Forelimb muscle (tissue), 1 donor: Measurements from ENCODE around the gene PPP6C. TPM values are rescaled to one million over a fixed set of nuclear protein-coding genes. Genes with fewer than 3 reads are reported as not detected.
"Not testable (repeated sequence)": the region's sequence is repeated elsewhere in the genome, so short reads cannot be mapped to it uniquely, and the experiment has no call there.

Source experiments
- DNase-seq: peaks from one replicate; pipeline ENCODE4 v3.0.0-alpha.2; 2013; ENCODE audit warnings: low read depth
- polyA plus RNA-seq: library from polyadenylated mRNA; unstranded; fragments of 120-200 nt; gene quantifications from one replicate; pipeline ENCODE4 v1.2.1, GENCODE V29; 2013; ENCODE audit not compliant: insufficient read length

PPP6C gene
- 34.0 TPM for polyA plus RNA-seq

DNA sequence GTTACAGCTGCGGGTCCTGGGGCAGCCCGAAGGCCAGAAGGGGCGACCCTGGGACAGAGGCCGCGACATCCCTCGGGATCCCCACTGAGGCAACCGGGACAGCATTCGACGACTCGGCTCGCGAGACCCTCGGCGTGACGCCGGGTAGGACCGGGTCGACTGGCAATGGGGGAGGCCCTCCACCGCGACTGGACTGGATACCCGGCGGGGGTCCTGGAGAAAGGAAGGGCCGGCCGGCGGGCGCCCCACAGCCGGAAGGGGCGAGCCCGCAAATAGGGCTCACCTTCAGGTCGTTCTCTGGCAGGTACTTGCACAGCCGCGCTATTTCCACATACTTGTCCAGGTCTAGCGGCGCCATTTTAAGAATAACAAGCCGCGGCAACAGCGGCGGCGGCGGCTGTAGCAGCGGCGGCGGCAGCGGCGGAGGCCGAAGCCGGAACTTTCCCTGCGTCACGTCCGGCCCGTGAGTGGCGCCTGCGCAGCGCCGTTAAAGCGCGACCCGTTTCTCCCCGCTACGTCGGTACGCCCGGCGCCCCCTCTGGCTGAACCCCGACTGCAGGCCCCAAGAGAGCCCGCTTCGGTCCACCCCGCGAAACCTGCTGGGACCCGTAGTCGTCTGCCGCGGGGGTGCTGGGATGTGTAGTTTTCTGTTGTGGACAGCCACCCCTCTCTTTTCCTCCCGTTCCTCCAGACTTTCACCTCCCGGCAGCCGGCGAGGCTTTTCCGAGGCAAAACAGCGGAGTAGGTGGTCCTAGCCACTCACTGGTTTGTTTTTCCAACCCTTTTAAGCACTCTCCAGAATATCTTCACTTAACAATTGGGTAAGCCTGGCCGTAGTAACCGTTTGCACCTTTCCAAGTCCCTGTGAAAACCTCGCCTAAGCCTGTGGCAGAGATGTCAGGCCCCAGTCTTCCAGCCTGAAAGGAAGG, at the start of gene PPP6C:
TSS of gene PPP6C (minus strand) at position 443 of the 929 bp plus-strand sequence. CDS start at position 358, 85 bp downstream.
- DNase-seq = peak; percentile 90

DNA sequence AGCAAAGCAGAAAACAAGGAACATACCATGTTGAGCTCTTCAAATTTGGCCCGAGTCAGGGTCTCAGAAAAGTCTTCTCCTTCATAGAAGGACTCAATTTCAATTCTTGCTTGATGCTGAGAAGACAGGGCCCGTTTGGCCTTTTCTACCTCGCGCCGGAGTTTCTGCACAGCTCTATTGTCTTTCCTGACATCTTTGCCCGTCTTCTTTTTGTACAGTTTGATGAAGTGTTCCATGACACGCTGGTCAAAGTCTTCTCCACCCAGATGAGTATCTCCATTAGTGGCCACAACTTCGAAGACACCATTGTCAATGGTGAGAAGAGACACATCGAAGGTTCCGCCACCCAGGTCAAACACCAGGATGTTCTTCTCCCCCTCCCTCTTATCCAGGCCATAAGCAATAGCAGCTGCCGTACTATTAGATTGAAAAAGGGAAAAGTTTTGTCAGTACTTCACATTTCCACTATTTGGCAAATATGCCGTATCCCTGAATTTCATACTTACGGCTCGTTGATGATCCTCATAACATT, 49.4 kb upstream of the PPP6C start:
- DNase-seq = no peak

DNA sequence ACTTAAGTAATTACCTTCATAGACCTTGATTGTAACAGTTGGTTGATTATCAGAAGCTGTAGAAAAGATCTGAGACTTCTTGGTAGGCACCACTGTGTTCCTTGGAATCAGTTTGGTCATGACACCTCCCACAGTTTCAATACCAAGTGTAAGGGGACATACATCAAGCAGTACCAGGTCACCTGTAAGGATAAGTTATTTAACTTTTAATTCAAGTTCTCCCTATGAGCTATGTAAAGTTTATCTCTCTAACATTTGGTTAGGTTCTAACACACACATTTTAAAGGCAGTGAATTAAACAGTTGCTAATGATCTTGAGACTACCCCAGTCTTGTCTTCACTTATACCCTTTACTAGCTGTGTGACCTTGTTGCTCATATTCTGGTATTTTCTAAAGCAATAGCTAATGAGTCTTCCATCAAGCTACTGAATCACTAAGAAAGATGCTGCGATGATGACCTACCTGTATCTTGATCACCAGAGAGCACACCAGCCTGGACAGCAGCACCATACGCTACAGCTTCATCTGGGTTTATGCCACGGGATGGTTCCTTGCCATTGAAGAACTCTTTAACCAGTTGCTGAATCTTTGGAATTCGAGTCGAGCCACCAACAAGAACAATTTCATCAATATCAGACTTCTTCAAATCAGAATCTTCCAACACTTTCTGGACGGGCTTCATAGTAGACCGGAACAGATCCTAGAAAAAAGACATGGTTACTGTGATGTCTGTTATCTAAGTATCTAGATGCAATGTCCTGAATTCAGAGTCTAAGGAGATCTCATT, 48.7 kb upstream of the PPP6C start:
- DNase-seq = no peak

DNA sequence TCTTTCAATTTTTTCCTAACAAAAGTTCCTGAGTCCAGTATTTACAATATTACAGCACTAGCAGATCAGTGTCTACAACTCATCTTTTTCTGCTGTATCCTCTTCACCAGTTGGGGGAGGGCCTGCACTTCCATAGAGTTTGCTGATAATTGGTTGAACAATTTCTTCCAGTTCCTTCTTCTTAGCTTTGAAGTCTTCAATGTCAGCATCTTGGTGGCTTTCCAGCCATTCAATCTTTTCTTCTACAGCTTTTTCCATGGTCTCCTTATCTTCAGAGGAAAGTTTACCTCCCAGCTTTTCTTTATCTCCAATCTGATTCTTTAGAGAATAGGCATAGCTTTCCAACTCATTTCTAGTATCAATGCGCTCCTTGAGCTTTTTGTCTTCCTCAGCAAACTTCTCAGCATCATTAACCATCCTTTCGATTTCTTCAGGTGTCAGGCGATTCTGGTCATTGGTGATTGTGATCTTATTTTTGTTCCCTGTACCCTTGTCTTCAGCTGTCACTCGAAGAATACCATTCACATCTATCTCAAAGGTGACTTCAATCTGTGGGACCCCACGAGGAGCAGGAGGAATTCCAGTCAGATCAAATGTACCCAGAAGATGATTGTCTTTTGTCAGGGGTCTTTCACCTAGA, 47.0 kb upstream of the PPP6C start:
- not testable (repeated sequence) for DNase-seq

DNA sequence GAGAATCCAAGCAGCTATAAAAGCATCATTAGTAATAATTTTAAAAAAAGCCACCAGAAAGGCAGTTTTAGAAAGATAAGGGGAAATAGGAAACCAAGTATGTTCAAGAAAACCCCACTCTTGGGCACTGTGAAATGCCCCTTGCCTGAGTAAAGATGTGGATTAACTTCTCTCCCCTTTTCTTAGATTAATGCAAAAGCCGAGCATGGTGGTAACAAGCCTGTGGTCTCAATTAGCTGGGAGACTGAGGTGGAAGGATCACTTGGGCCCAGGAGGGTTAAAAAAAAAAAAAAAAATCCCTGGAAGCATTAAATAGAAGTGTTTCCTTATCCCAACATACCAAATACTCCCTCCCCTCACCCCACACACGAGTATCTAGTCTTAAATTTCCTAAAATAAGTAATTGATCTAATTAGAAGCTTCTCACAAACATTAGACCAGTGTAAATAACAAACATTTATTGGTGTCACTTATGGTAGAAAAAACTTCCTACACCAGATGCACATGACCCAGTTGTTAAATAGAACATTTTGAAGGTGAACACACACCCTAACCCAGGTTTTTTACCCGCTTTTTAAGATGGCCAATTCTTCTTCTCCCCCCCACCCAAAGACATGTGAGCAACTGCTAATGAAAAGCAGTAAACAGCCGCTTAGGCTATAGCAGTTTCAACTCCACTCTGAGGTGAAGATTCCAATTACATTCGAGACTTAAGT, 46.4 kb upstream of the PPP6C start:
- DNase-seq = no peak

DNA sequence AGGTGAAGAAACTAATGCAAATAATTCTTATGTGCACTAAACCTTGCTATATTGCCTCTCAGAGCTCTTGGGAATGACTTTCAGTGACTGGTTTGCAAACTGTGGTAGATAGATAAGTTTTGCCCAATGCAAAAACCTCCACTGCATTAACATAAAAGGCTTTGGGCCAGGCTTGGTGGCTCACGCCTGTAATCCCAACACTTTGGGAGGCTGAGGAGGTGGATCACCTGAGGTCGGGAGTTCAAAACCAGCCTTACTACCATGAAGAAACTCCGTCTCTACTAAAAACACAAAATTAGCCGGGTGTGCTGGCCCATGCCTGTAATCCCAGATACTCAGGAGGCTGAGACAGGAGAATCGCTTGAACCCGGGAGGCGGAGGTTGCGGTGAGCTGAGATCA, 44.5 kb upstream of the PPP6C start:
- not testable (repeated sequence) for DNase-seq

DNA sequence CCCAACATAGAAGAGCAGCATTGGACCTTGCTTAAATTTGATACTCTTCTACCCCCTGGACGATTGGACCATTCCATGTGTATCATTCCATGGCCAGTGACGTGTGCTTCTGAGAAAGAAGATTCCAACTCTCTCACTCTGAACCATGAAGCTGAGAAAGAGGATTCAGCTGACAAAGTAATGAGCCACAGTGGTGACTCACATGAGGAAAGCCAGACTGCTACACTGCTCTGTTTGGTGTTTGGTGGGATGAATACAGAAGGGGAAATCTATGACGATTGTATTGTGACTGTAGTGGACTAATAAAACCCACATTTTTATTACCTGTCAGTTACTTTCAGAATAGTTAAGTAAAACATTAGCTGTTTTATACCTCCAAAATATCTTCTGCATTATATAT, 44.1 kb upstream of the PPP6C start:
- DNase-seq = no peak

DNA sequence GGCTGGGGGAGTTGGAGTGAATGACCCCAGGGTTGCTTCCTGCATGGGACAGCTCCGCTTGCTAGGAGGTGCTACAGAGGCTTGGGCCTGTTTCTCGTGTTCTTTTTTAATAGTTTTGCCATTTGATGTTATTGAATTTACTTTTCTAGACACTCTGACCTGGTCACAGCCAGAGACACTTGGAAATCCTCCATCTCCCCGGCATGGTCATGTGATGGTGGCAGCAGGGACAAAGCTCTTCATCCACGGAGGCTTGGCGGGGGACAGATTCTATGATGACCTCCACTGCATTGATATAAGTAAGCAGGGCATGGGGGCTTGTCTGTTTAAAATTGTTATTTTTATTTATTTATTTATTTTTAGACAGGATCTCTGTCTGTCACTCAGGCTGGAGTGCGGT, 38.2 kb upstream of the PPP6C start:
- no peak for DNase-seq

DNA sequence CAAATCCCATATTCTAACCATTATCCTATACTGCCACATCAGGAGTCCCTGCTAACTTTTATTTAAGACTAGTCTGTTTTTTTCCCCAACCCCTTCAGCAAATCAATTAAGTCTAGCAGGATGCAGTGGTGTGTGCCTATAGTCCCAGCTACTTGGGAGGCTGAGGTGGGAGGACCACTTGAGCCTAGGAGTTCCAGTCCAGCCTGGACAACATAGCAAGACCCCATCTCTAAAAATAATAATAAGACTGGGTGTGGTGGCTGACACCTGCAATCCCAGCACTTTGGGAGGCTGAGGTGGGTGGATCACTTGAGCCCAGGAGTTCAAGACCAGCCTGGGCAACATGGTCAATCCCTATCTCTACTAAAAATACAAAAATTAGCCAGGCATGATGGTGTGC, 35.3 kb upstream of the PPP6C start:
- DNase-seq = not testable (repeated sequence)

DNA sequence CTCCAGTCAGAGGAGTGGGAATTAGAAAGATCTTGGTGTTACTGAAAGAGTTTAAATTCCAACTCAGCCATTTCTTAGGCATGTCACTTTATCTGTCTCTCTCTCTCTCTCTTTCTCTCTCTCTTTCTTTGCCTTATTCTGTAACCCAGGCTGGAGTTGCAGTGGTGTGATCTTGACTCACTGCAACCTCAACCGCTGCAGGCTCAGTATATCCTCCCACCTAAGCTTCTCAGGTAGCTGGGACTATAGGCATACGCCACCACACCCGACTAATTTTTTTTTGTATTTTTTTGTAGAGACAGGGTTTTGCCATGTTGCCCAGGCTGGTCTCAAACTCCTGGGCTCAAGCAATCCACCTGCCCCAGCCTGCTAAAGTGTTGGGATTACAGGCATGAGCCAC, 29.0 kb upstream of the PPP6C start:
- no peak for DNase-seq

DNA sequence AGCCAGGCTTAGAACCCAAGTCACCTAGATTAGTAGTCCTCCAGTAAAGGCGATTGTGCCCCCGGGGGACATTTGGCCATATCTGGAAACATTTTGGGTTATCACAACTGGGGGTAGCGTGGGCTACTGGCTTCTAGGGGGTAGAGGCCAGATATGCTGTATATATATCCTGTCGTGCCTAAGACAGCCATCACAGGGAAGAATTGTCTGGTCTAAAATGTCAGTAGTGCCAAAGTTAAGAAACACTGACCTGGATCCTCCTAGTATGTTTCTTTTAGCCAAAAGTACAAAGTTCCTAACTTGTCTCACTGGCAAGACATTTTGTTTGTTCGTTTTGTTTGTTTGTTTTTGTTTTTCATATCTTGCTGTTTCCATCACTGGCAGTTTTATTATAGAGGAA, 24.6 kb upstream of the PPP6C start:
- no peak for DNase-seq

DNA sequence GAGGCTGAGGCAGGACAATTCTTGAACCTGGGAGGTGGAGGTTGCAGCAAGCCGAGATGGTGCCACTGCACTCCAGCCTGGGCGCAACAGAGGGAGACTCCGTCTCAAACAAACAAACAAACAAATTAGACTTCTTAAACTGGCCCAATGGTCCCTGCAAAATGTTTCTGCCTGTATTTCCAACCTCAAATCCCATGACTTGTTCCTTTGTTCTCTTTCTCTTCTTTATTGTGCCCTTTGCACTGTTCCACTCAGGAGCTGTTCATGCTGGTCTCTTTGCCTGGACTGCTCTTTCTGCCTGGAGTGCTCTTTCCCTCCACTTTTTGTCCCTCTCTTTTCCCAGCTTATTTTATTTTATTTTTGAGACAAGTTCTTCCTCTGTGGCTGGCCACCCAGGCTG, 14.9 kb upstream of the PPP6C start:
- DNase-seq = no peak

DNA sequence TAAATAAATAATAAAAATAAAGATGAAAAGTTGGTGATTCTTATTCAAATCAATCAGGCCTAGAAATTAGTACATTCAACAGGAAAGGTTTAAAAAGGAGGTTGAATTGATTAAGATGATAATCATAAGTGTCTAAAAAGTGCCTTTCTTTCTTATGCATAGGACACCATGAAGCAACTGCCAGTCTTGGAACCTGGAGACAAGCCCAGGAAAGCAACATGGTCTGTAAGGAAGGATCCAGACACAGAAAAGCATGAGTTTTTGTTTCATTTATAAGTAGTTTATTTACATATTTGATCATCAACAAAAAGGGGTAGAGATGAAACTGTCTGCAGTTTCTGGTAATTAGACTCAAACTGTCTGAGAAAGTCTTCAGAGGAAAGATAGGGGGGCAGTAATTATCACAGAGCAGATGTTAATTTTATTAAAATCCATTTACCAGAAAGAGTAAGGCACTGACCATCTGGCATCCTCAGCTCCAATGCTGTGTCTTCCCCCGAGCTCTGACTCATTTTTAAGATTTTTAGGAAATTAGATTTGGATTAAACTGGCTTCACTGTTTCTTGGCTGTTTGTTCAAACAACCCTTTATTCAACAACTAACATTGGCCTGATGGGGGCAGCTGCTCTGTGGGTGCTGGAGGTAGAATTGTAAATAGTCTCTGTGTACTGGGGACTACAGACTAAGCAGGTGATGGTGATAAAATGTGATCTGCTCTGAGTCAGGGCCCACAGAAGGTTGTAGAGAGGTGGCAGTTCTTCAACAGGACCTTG, 13.4 kb upstream of the PPP6C start:
- no peak for DNase-seq

DNA sequence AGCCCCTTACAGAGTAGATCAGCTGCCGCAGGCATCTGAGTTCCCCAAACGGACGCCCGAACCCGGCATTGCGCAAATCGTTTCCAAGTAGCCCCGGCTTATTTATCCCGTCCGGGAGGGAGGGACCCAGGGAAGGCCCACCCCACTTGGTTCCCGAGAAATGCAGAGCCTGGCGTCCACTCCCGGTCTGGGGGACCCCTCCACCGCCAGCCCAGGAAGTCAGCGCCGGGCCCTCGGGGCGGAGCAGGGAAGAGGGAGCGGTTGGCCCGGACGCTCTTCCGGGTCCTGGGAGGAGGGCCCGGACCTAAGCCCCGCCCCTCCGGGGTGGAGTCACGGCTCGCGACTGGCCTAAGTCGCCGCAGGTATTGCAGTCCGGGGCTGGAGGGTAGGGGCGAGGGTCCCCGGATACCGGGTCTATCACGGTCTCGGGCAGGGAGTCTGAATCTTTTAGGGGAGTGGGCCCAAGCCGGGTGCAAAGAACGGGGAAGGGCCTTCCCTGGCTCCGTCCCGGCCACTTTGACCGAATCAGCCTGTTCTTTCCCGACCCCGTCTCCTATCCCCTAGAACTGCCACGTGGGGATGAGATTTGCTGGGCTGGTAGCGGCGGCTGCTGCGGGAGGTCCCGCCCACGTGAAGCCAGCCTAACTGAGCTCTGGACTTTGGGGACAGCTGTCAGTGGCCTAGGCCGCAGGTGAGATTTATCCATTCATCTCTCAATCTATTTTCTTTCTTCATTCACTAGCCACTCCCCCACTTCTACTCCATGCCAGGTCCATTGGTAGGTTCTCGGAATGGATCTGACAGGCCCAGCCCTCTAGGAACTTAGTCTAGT, 10.8 kb upstream of the PPP6C start, which contains the start of gene RABEPK:
TSS of gene RABEPK (plus strand) at position 327 of the 832 bp plus-strand sequence. CDS start 2,472 bp downstream, outside the sequence.
- peak; percentile 75 for DNase-seq

DNA sequence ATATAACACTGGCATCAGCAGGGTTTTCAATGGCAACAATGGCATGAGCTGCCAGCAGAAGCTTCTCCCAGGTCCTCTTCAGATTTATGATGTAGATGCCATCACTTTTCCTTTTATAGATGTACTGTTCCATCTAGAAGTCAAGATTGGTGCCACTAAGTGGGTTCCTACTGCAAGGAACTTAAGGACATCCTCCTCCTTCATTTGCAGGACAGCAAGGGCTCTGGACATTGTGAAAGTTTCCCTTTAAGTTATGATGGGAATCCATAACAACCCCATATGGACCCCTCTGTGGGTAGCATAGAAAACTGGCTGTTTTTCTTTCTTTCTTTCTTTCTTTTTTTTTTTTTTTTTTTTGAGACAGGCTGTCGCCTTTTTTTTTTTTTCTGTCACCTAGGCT, 6.0 kb upstream of the PPP6C start:
- not testable (repeated sequence) for DNase-seq

DNA sequence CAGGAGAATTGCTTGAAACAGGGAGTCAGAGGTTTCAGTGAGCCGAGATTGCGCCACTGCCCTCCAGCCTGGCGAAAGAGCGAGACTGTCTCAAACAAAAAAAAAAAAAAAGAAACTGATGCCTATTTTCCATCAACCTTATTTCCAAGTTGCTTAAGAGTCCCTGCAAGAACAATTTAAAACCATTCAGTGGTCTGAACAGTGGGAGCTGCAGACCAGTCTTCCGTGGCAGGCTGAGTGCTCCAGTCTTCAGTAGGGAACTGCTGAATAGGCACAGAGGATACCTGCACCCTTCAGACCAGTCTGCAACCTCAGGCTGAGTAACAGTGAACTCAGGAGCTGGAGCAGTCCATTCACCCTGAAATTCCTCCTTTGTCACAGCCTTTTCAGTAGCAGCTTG, 4.9 kb upstream of the PPP6C start:
- DNase-seq = not testable (repeated sequence)

DNA sequence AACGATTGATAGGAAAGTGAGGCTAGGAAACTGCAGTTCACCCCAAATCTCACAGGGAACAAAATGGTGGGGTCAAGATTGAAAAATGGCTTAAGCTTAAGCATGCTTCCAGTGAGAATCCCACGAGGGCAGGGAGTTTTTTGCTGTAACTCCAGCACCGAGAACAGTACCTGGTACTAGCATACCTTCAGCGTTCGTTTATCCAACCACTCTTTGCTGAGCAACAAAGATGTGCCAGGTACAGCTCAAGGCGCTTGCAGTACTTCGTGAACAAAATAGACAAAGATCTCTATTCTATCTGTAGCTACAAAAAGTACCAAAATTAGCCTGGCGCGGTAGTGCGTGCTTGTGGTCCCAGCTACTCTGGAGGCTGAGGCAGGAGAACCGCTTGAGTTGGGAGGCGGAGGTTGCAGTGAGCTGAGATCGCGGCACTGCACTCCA, 778 bp upstream of the PPP6C start:
- no peak for DNase-seq

DNA sequence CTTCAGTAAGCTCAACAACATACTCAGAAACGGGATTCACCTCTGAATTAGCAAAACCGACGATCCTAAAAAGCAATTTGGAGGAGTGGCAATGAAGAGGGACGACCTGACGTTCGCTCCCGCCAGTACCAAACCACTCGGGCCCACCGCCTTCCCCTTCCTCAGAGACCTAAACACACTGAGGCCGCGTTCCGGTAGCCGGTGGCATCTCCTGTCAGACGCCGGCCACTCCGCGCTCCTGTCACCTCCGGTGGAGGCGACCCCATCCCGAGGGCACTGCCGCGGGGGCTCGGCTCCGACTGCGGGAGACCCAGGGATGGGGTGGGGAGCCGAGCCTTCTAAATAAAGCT, 617 bp downstream of the PPP6C start:
- no peak for DNase-seq

DNA sequence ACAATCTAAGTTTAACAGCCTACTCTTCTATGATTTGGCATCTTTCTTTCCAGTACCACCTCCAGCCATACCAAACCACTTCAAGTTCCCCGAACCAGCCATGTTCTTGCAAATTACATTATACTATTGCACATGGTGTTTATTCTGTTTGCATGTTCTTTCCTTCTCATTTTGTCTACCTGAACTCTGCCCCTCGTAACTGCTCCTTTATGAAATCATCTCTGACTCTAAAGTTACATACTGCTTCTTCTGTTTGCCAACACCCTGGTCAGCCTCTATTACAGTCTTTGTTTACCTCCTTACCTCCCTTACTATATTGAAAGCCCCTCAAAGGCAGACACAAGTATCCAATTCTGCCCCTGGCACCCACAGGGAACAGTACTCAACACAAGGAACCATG, 6.0 kb downstream of the PPP6C start:
- DNase-seq = no peak
